IPS-NIHi11 (cell line): ENCODE data around the gene LY9.

ENCODE experiments used
- DNase-seq: peaks from one replicate; pipeline ENCODE4 v3.0.0; 2012; ENCODE audit warnings: mixed read lengths, low spot score

LY9 gene

DNA sequence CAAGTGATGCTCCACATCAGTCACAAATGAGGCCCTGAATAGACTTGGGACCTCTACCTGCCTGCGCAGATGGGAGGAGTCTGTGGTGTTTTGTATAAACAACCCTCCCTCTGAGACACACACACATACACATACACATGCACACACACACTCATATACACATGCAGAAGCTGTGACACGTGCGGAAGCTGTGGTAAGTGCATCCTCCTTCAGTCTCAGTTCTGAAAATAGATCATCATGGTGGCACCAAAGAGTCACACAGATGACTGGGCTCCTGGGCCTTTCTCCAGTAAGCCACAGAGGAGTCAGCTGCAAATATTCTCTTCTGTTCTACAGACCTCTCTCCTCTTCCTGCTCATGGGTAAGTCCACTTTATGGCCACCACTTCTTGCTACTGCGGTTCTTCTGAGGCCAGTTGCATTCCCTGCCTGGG lies at the start of gene LY9:
Gene LY9 (plus strand): TSS at position 224 of the 433 bp plus-strand sequence. CDS start 14 bp downstream, at position 238.
- no peak for DNase-seq

DNA sequence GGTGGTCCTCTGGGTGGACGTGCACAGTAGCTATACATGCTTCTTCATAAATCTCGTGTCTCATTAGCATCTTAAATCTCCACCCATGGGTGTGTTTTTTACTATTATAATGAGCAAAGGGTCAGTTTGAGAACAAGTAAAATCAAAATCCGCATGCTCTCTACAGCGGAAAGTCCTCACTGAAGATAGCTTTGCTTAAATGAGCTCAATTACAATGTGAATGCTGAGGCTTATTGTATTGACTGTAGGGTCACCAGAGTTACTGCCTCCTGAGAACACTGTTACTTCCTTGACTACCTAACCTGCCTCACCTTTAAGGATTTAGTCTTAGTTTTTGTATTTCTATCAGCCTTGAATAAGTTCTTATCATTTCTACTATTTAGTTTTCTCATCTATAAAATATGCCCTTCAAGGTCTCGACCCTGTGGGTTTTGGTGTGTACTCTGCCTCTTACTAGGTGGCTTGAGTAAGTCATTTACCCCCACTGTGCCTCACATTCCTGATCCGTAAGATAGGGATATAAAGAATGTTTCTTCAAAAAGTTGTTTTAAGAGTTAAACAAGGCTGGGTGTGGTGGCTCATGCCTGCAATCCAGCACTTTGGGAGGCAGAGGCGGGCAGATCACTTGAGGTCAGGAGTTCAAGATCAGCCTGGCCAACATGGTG lies 49.0 kb upstream of the LY9 start:
- DNase-seq = no peak

- no peak for DNase-seq
These were observed 48.3 kb upstream of the LY9 start for GRCh38 chr1:160747717-160748116.

DNA sequence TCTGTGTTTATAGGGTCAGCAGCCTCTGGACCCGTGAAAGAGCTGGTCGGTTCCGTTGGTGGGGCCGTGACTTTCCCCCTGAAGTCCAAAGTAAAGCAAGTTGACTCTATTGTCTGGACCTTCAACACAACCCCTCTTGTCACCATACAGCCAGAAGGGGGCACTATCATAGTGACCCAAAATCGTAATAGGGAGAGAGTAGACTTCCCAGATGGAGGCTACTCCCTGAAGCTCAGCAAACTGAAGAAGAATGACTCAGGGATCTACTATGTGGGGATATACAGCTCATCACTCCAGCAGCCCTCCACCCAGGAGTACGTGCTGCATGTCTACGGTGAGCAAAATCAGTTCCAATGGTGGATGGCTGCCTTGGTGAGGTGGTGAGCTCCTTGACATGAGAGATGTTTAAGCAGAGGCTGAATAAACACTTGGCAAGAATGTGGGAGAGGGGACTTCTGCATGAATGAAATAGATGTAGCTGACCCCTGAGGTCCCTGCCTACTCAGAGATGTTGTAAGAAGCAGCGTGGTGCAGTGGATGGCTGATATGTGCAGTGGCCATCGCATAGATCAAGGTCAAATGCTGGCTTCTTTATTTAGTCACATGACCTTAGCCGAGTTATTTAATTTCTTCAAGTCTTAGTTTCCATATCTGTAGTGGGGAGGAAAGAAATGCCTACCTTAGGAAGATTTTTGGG lies 47.6 kb upstream of the LY9 start:
- peak; percentile 28 for DNase-seq

GRCh38 chr1:160748878-160749269 lies 47.1 kb upstream of the LY9 start:
- no peak for DNase-seq

DNA sequence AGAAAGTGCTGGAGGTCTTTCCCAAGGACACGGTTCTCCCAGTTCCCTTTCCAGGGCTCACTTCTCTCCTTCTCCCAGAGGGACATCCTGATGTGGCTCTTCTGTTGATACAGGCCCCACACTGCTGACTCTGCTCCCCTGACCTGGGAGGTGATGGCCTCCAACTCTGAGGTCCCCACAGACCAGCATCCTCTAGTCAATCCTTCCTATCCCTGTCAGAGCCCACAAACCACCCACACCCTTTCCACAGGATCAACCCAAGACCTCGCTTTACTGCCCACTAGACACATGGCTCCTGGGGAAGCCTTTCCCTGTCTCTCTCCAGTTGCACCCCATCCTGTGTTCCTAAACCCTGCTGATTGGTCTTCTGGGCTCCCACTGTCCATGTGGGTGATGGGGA lies 45.4 kb upstream of the LY9 start:
- no peak for DNase-seq

DNA sequence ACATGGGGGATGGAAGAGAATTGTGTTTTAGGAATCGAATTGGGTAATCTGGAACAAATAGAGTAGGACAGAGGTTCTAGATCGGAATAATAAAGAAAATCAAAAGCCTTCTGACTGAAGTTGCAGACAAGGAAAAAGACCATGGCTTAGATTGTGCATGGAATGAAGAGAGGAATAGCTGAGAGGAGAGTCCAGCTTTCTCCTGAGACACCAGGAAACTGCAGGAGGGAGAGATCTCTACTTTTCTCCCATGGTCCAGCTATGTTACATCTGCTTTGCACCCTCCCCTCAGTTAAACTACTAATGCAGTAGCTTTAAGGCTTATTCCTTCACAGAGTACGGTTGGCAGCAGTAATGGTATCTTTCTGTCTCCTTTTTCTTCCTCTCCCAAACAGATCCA lies 43.6 kb upstream of the LY9 start:
- DNase-seq = no peak

DNA sequence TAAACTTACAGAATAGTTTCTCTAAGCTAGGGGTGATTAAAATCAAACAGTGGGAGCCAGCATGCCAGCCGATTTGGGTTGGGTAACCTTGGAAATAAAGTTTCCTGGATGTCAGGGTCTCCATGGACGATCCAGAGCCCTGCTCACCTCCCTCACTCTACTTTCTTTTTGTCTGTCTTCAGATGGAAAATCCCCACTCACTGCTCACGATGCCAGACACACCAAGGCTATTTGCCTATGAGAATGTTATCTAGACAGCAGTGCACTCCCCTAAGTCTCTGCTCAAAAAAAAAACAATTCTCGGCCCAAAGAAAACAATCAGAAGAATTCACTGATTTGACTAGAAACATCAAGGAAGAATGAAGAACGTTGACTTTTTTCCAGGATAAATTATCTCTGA lies 43.0 kb upstream of the LY9 start:
- no peak for DNase-seq

DNA sequence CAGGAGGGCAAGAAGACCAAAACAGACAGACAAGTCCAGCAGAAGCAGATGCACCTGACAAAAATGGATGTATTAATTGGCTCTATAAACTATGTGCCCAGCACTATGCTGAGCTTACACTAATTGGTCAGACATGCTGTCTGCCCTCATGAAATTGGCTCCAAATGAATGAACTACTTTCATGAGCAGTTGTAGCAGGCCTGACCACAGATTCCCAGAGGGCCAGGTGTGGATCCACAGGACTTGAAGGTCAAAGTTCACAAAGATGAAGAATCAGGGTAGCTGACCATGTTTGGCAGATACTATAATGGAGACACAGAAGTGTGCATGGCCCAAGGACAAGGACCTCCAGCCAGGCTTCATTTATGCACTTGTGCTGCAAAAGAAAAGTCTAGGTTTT lies 42.4 kb upstream of the LY9 start:
- no peak for DNase-seq

DNA sequence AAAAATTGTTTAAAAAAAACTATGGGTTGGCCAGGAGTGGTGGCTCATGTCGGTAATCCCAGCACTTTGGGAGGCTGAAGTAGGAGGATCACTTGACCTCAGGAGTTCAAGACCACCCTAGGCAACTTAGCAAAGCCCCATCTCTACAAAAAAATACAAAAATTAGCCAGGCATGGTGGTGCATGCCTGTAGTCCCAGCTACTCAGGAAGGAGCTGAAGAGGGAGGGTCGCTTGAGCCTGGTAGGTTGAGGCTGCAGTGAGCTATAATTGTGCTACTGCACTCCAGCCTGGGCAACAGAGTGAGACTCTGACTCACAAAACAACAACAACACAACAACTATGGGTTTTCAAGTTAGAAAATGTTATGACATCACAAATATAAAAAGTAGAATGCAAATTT lies 40.5 kb upstream of the LY9 start:
- DNase-seq = no peak

GRCh38 chr1:160755911-160756848 lies 39.8 kb upstream of the LY9 start:
- DNase-seq = no peak

DNA sequence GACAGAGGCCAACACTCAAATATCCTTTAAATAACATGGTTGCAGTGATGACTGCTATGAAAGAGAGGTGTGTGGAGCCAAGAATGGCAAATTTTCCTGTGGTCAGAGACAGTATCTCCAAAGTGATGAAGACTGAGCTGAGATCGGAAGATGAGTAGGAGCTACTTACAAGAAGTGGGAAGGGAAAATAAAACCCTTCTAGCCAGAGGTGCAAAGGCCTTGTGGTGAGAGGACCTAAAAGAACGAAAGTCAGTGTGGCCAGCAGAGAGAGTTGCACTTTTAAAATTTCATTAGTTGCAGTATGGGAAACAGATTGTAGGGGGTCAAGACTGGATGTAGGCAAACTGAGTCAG lies 39.1 kb upstream of the LY9 start:
- DNase-seq = no peak

- no peak for DNase-seq
These were observed 37.5 kb upstream of the LY9 start for GRCh38 chr1:160758521-160758920.

GRCh38 chr1:160759740-160760139 lies 36.2 kb upstream of the LY9 start:
- DNase-seq = no peak

- no peak for DNase-seq
These were observed 34.9 kb upstream of the LY9 start for GRCh38 chr1:160761046-160761445.

DNA sequence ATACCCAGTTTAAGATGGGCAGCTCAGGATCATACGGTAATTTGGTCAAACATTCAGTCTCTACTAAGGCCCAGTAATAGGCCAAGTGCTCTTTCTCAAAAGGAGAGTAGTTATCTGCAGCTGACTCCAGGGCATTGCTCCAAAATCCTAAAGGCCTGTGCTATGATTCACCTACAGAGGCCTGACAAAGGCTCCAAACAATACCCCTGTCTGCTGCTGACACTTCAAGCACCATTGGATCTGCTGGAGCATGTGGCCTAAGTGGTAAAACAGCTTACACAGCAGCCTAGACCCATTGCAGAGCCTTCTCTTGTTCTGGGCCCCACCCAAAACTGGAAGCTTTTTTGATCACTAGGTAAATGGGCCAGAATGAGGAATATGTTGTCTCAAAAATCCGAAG lies 34.1 kb upstream of the LY9 start:
- no peak for DNase-seq

DNA sequence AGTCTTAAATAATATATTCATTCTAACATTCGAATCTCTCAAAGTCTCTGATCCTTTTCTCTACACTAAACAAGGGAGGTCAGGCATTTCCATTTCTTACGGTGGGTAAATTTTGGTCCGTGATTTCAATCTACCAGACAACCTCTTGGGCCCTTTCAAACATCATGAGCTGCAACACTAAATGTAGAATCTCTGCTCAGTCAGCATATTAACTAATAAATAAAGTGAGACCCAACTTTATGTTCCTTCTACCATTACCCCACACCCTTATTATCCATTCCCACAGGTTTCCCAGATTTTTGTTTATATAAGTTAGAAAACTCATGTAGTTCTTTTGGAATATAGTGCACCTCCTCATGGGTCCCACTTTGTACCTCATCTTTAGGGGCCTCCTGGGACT lies 32.0 kb upstream of the LY9 start:
- DNase-seq = no peak

GRCh38 chr1:160767395-160768294 lies 28.3 kb upstream of the LY9 start:
- DNase-seq = no peak

GRCh38 chr1:160768295-160768657 lies 27.7 kb upstream of the LY9 start:
- peak; percentile 36 for DNase-seq

GRCh38 chr1:160772331-160772730 lies 23.6 kb upstream of the LY9 start:
- no peak for DNase-seq

DNA sequence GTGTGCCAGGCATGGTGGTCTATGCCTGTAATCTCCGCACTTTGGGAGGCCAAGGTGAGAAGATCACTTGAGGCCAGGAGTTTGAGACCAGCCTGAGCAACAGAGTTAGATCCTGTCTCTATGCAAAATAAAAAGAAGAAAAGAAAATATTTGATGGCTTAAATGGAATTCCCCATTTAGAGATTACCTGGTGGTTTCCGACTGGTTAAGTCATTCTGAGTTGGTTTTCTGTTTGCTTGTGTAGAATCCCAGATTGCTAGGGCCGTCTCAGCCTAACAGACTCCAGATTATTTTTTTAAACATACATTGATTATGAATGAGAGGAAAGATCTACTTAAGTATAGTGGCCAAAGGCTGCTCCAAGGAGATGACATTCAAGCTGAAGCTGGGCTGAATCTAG lies 22.9 kb upstream of the LY9 start:
- no peak for DNase-seq
